ENCODE data around the gene PRSS53. TPM values are rescaled to one million over a fixed set of nuclear protein-coding genes. Genes with fewer than 3 reads are reported as not detected.
A peak's percentile ranks its signal among the peaks of the same experiment; 100 is the strongest.

The PRSS53 gene
- total RNA-seq, 1 experiment from 2014 or later: 7.7 TPM

DNA sequence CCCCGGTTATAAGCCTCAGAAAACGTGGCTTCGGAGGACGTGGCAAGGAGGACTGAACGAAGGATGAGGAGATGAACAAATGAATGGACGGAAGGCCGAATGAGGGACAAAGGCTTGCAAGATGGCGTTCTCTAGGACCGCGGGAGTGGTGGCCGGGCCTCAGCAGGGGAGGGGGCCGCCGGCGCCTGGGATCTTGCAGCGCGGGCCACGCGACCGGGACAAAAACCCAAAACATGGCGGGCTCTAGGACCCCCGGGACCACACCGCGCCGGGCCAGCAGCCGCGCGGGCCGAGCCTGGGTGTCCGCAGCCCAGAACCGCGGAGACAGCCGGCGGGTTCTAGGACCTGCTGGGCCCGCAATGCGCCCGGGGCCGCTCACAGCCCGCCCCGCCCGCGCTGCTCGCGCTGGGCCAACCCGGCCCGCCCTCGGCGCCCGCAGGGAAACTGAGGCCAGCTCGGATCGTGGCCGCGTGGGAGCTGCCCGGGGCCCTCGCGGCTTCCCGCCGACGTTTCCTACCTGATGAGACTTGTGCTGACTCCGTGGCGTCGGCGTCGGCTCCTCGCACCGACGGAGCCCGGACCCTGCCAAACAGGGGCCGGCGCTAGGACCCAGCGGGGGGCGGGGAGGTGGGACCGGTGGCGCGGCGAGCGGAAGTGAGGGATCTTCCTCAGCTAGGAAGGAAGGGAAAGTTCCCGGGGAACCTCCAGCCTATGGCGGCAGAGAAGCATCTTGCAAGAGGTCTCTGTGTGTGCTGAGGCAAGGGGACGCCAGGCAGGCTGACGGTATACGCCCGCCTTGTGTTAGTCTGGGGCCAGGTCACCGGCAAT, 15.4 kb downstream of the PRSS53 start:
- peaks cover 7% of the 10 kb centered on the region for H4K20me1 ChIP-seq (ENCODE audit: insufficient read depth)
- peaks cover 4% of the 10 kb centered on the region; the same call in 1 of the 2 replicates for H3F3A ChIP-seq (ENCODE audit: insufficient read depth, low read depth)
- peaks cover 20% of the 10 kb centered on the region for H3K4me1 ChIP-seq (replicated peaks; ENCODE audit: insufficient read depth)
- peak overlapping the region; percentile 93 for H2AFZ ChIP-seq
- intact Hi-C loops (cut with micrococcal nuclease; ENCODE audit: unreplicated experiment): loop anchor here (2.0 kb wide), 1 partner anchor 379 kb away; no protein-coding TSS in a partner anchor
- H3K36me3 ChIP-seq (ENCODE audit: low read depth): no peaks in the 10 kb centered on the region
- H3K4me2 ChIP-seq: peak overlapping the region; percentile 89
- H3K9me3 ChIP-seq (ENCODE audit: insufficient read depth, low read depth): no peaks in the 10 kb centered on the region
- TF ChIP-seq, protein P1, sequence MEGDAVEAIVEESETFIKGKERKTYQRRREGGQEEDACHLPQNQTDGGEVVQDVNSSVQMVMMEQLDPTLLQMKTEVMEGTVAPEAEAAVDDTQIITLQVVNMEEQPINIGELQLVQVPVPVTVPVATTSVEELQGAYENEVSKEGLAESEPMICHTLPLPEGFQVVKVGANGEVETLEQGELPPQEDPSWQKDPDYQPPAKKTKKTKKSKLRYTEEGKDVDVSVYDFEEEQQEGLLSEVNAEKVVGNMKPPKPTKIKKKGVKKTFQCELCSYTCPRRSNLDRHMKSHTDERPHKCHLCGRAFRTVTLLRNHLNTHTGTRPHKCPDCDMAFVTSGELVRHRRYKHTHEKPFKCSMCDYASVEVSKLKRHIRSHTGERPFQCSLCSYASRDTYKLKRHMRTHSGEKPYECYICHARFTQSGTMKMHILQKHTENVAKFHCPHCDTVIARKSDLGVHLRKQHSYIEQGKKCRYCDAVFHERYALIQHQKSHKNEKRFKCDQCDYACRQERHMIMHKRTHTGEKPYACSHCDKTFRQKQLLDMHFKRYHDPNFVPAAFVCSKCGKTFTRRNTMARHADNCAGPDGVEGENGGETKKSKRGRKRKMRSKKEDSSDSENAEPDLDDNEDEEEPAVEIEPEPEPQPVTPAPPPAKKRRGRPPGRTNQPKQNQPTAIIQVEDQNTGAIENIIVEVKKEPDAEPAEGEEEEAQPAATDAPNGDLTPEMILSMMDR (conservative IDR thresholded peaks at IDR 0.05): no peak
- H3K9me2 ChIP-seq (ENCODE audit: insufficient read depth): no peaks in the 10 kb centered on the region
- CTCF ChIA-PET: interaction anchor here (0.6 to 1.6 kb wide), 3 partner anchors 51 to 88 kb away, joined by 7 to 21 read pairs (median 16); partner anchors contain the start of gene HSD3B7
- POLR2A ChIA-PET (ENCODE audit: unreplicated experiment): interaction anchor here (0.6 to 1.7 kb wide), 12 partner anchors 27 to 1039 kb away, joined by 3 to 16 read pairs (median 4); partner anchors contain the start of genes CTF1, KAT8, PRSS8 and ZNF688
- peak overlapping the region; percentile 89 for H3K4me3 ChIP-seq
- H3K27me3 ChIP-seq (ENCODE audit: insufficient read depth, low read depth): no peaks in the 10 kb centered on the region
- peaks cover 82% of the 10 kb centered on the region for H3K79me2 ChIP-seq (ENCODE audit: low read depth)
- no TSS peak for BruUV-seq (replicated peaks)
- peak overlapping the region; percentile 62 for H3K27ac ChIP-seq
- DNase-seq: peak; percentile 85 to 95

DNA sequence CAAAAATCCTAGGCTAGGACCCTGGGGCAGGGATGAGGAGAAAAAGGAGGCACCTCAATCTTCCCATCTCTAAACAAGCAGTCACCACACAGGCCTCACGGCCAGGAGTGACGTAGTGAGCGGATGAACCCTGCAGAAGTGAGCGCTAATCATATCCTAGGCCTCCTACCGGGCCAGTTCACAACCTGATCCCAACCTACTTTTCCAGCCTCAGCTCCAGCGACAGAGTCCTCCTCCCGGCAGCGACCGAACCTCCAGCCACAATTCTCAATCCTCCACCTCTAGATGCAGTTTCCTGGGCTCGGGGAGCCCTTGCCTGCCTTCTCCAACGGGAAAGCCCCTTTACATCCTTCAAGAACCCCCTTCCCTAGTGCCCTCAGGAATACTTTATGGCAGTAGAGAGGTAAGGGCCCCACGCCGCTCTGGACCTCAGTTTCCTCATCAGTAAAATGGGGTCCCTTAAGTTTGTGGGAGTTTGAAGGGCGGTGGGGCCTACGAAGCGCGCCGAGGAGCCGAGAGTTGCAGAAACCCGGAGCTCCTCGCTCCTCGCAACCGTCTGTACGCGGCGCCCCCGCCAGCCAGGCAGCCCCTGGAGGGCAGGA, 16.1 kb downstream of the PRSS53 start:
- peak overlapping the region; percentile 93 for H2AFZ ChIP-seq
- peaks cover 20% of the 10 kb centered on the region for H3K4me1 ChIP-seq (replicated peaks; ENCODE audit: insufficient read depth)
- CTCF ChIA-PET: interaction anchor here (0.6 to 1.3 kb wide), 2 partner anchors 19 to 87 kb away, joined by 4 to 5 read pairs; partner anchors contain the start of gene HSD3B7
- H3K9me2 ChIP-seq (ENCODE audit: insufficient read depth): no peaks in the 10 kb centered on the region
- 0 out of 2 replicates have a peak overlapping the region, but pooled peaks have one; percentile 62 for H3K27ac ChIP-seq
- no peak for TF ChIP-seq EZH2 (IDR thresholded peaks at IDR 0.05; ENCODE audit: low read depth)
- TF ChIP-seq, protein P1 (conservative IDR thresholded peaks at IDR 0.05): no peak
- H3K4me3 ChIP-seq: peak overlapping the region; percentile 89
- POLR2A ChIA-PET (ENCODE audit: unreplicated experiment): interaction anchor here (0.5 to 1.7 kb wide), 3 partner anchors 45 to 501 kb away, joined by 3 to 16 read pairs (median 5); partner anchors contain the start of genes FUS, KAT8 and ZNF688
- no peaks in the 10 kb centered on the region for H3K27me3 ChIP-seq (ENCODE audit: insufficient read depth, low read depth)
- H3K4me2 ChIP-seq: peak overlapping the region; percentile 89
- H3K79me2 ChIP-seq (ENCODE audit: low read depth): peaks cover 84% of the 10 kb centered on the region
- DNase-seq: peak in 1 of 2 experiments; percentile 24
- intact Hi-C loops (cut with micrococcal nuclease; ENCODE audit: unreplicated experiment): loop anchor here (2.0 kb wide), 1 partner anchor 380 kb away; no protein-coding TSS in a partner anchor
- peaks cover 4% of the 10 kb centered on the region; the same call in 1 of the 2 replicates for H3F3A ChIP-seq (ENCODE audit: insufficient read depth, low read depth)
- no peaks in the 10 kb centered on the region for H3K36me3 ChIP-seq (ENCODE audit: low read depth)
- peaks cover 4% of the 10 kb centered on the region; the same call in 1 of the 2 replicates for H4K20me1 ChIP-seq (ENCODE audit: insufficient read depth)
- BruUV-seq (replicated peaks): TSS peak; percentile 55
- no peaks in the 10 kb centered on the region for H3K9me3 ChIP-seq (ENCODE audit: insufficient read depth, low read depth)

DNA sequence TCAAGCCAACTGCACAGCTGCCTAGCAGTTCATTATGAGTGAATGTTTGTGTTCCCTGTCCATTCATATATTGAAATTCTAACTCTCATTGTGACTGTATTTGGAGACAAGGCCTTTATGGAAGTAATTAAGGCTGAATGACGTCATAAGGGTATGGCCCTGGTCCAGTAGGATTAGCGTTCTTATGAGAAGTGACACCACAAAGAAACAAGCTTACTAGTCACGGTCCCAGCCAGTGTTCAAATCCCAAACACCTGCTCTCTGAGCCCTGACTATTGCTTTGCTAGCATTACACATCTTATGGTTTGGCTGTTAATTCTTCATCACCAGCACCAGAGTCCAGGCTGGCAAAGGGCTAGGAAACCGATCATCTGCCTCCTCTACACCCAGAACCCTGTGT, 16.9 kb downstream of the PRSS53 start:
- POLR2A ChIA-PET (ENCODE audit: unreplicated experiment): interaction anchor here (0.5 kb wide), 1 partner anchor 108 kb away, joined by 5 read pairs; the partner anchor contains the start of gene FUS
- TF ChIP-seq, protein P1 (conservative IDR thresholded peaks at IDR 0.05): no peak
- no peak for TF ChIP-seq EZH2 (IDR thresholded peaks at IDR 0.05; ENCODE audit: low read depth)
- CTCF ChIA-PET: interaction anchor here (0.6 to 1.3 kb wide), 4 partner anchors 18 to 88 kb away, joined by 3 to 5 read pairs (median 4); partner anchors contain the start of gene HSD3B7
- H2AFZ ChIP-seq: no peak overlapping the region
- BruUV-seq (replicated peaks): no TSS peak
- no peaks in the 10 kb centered on the region; the same call in 1 of the 2 replicates for H3K9me2 ChIP-seq (ENCODE audit: insufficient read depth)
- no peak for DNase-seq
- H4K20me1 ChIP-seq (ENCODE audit: insufficient read depth): peaks cover 4% of the 10 kb centered on the region; the same call in 1 of the 2 replicates
- intact Hi-C loops (cut with micrococcal nuclease; ENCODE audit: unreplicated experiment): loop anchor here (2.0 kb wide), 1 partner anchor 381 kb away; no protein-coding TSS in a partner anchor
- peaks cover 84% of the 10 kb centered on the region for H3K79me2 ChIP-seq (ENCODE audit: low read depth)
- no peaks in the 10 kb centered on the region for H3K9me3 ChIP-seq (ENCODE audit: insufficient read depth, low read depth)
- peak overlapping the region; percentile 89 for H3K4me2 ChIP-seq
- peaks cover 8% of the 10 kb centered on the region; the same call in 1 of the 2 replicates for H3F3A ChIP-seq (ENCODE audit: insufficient read depth, low read depth)
- no peaks in the 10 kb centered on the region for H3K36me3 ChIP-seq (ENCODE audit: low read depth)
- no peak overlapping the region for H3K27ac ChIP-seq
- H3K4me3 ChIP-seq: peak overlapping the region; percentile 89
- H3K4me1 ChIP-seq (replicated peaks; ENCODE audit: insufficient read depth): peaks cover 20% of the 10 kb centered on the region
- H3K27me3 ChIP-seq (ENCODE audit: insufficient read depth, low read depth): no peaks in the 10 kb centered on the region
